ENCODE results near the gene IL12RB2.

DNA sequence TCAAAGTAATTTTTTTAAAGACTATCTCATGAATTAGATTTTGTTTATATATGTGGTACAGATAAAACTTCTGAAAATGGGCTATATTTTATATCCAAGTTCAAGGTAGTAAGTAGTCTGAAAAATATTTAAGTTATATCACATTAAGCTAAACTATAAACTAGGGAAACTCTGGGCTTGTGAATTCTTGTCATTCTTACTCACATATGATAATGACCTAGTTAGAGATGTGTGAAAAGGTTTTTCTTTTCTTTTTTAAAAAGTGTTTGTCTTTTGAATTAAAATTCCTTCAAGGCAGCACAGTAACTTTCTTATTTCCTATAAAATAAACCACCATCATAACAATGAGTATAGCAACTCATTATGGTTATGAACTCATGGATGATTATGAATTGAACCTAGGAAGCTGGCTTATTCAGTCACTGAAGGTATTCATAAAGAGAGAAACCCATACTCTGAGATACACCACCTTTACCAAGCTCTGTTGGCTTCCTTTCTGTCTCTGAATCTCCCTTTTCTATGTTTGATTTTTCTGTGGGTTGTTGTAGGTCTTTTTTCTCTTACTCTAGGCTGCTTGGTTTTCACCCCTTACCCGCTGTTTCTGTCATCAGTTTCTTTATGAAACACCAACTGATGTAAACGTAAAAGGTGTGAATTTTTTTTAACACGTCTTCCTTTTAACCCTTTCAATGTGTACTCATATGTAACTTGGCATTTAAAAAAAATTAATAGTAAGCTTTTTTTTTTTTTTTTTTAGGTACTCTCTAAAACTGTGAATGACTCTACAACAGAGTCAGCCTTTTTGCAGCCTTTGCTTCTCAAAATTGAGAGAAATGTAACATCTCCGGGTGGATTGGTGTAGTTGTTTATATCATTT is 25.2 kb downstream of the IL12RB2 start:
- TF ChIP-seq POLR2A (IDR thresholded peaks at IDR 0.05; ENCODE audit: low read depth, low read length) (no peak), POLR2AphosphoS5 (IDR thresholded peaks at IDR 0.05; ENCODE audit: low read depth, low read length) (no peak)
